ENCODE measurements around the gene FBXL13. TPM values are rescaled to one million over a fixed set of nuclear protein-coding genes. Genes with fewer than 3 reads are reported as not detected.

The FBXL13 gene
- total RNA-seq, 1 experiment from 2014 or later = 2.5 TPM

DNA sequence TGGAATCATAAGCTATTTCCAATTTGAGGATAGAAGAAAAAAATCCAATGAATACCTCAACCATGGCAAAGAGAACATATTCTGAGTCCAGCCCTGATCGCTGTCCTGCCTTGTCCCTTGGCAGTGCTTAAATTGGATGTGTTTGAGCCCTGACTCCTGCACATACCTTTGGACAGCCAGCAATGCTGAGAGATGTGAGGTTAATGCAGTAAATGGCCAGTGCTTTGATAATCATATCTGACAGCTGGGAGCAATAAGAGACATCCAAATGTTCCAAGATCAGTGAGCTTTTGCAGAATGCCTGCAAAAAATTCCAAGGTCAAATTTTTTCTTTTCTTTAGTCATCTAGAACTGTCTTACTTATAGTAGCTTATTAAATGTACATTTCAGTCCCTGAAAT lies 241.9 kb downstream of the FBXL13 start:
- H3K4me1 ChIP-seq (ENCODE audit: control insufficient read depth, insufficient read depth, low read length) = no peaks in the 10 kb centered on the region
- no peak overlapping the region for H3K4me3 ChIP-seq (ENCODE audit: low read depth in 2 of 2, low read length in 2 of 2)
- ATAC-seq (no peak), DNase-seq (ENCODE audit: low read depth, low spot score) (no peak)
- in situ Hi-C loops (cut with HindIII; ENCODE audit: low pct_unique_long_range_greater_than_20kb, low sequenced_read_pairs) (no loop called here), intact Hi-C loops (cut with micrococcal nuclease; ENCODE audit: unreplicated experiment) (no loop called here)
- H3K9me3 ChIP-seq (ENCODE audit: control insufficient read depth, insufficient read depth, low read depth, low read length) = no peaks in the 10 kb centered on the region
- BruUV-seq (replicated peaks) = no TSS peak
- TF ChIP-seq SIN3A (IDR thresholded peaks at IDR 0.05; ENCODE audit: borderline replicate concordance, insufficient read depth, low read depth, low read length) (no peak), TCF7L2 (IDR thresholded peaks at IDR 0.05; ENCODE audit: low read depth, low read length) (no peak), REST (IDR thresholded peaks at IDR 0.05; ENCODE audit: insufficient read depth in 1 of 2, low read depth in 2 of 2, low read length in 1 of 2) (no peak), POLR2AphosphoS5 (IDR thresholded peaks at IDR 0.05; ENCODE audit: low read depth, low read length) (no peak)
- TF ChIP-seq, protein P1, sequence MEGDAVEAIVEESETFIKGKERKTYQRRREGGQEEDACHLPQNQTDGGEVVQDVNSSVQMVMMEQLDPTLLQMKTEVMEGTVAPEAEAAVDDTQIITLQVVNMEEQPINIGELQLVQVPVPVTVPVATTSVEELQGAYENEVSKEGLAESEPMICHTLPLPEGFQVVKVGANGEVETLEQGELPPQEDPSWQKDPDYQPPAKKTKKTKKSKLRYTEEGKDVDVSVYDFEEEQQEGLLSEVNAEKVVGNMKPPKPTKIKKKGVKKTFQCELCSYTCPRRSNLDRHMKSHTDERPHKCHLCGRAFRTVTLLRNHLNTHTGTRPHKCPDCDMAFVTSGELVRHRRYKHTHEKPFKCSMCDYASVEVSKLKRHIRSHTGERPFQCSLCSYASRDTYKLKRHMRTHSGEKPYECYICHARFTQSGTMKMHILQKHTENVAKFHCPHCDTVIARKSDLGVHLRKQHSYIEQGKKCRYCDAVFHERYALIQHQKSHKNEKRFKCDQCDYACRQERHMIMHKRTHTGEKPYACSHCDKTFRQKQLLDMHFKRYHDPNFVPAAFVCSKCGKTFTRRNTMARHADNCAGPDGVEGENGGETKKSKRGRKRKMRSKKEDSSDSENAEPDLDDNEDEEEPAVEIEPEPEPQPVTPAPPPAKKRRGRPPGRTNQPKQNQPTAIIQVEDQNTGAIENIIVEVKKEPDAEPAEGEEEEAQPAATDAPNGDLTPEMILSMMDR (IDR thresholded peaks at IDR 0.05) = no peak
- H3K27ac ChIP-seq (ENCODE audit: low read length) = no peak overlapping the region; the same call in 1 of the 2 replicates
- H3K27me3 ChIP-seq (ENCODE audit: control insufficient read depth, insufficient read depth, low read length) = no peaks in the 10 kb centered on the region
- CTCF ChIA-PET = no interaction called here
- POLR2A ChIA-PET = no interaction called here
- H3K36me3 ChIP-seq (ENCODE audit: control insufficient read depth, insufficient read depth, low read length) = no peaks in the 10 kb centered on the region

DNA sequence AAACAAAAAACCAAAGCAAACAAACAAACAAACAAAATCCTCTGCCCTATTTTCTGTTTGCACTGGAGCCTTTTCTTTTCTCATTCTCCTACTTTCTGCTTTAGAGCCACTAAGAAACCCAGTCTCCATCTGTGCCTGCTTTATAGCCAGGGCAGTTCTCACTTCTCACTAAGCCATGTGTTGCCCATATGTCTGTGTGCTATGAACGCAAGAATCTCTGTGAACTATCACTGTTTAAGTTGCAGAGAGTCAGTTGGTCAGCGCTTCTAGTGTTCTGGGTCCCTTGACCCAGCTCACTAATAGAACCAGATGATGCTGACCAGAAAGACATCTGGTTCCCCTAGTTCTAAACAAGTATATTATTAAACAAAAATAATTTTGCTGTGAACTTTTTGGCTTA lies 244.4 kb downstream of the FBXL13 start:
- no TSS peak for BruUV-seq (replicated peaks)
- peaks cover 2% of the 10 kb centered on the region; the same call in 1 of the 2 replicates for H3K9me3 ChIP-seq (ENCODE audit: control insufficient read depth, insufficient read depth, low read depth, low read length)
- H3K27me3 ChIP-seq (ENCODE audit: control insufficient read depth, insufficient read depth, low read length) = no peaks in the 10 kb centered on the region
- intact Hi-C loops (cut with micrococcal nuclease; ENCODE audit: unreplicated experiment) (no loop called here), in situ Hi-C loops (cut with HindIII; ENCODE audit: low pct_unique_long_range_greater_than_20kb, low sequenced_read_pairs) (no loop called here)
- H3K27ac ChIP-seq (ENCODE audit: low read length) = no peak overlapping the region; the same call in 1 of the 2 replicates
- H3K4me1 ChIP-seq (ENCODE audit: control insufficient read depth, insufficient read depth, low read length) = no peaks in the 10 kb centered on the region
- H3K4me3 ChIP-seq (ENCODE audit: low read depth in 2 of 2, low read length in 2 of 2) = no peak overlapping the region
- no peak for DNase-seq (ENCODE audit: low read depth, low spot score)
- ChIA-PET CTCF (no interaction called here), POLR2A (no interaction called here)
- H3K36me3 ChIP-seq (ENCODE audit: control insufficient read depth, insufficient read depth, low read length) = no peaks in the 10 kb centered on the region
- TF ChIP-seq REST (IDR thresholded peaks at IDR 0.05; ENCODE audit: insufficient read depth in 1 of 2, low read depth in 2 of 2, low read length in 1 of 2) = no peak
- no peak for TF ChIP-seq TCF7L2 (IDR thresholded peaks at IDR 0.05; ENCODE audit: low read depth, low read length)
- no peak for TF ChIP-seq POLR2AphosphoS5 (IDR thresholded peaks at IDR 0.05; ENCODE audit: low read depth, low read length)
- TF ChIP-seq, protein P1 (IDR thresholded peaks at IDR 0.05) = no peak
- TF ChIP-seq SIN3A (IDR thresholded peaks at IDR 0.05; ENCODE audit: borderline replicate concordance, insufficient read depth, low read depth, low read length) = no peak
- ATAC-seq = no peak
